ENCODE measurements around the gene TMEM244.

TMEM244 gene

GRCh38 chr6:129853996-129854711 is 7.0 kb downstream of the TMEM244 start:
- TF ChIP-seq, protein P1, sequence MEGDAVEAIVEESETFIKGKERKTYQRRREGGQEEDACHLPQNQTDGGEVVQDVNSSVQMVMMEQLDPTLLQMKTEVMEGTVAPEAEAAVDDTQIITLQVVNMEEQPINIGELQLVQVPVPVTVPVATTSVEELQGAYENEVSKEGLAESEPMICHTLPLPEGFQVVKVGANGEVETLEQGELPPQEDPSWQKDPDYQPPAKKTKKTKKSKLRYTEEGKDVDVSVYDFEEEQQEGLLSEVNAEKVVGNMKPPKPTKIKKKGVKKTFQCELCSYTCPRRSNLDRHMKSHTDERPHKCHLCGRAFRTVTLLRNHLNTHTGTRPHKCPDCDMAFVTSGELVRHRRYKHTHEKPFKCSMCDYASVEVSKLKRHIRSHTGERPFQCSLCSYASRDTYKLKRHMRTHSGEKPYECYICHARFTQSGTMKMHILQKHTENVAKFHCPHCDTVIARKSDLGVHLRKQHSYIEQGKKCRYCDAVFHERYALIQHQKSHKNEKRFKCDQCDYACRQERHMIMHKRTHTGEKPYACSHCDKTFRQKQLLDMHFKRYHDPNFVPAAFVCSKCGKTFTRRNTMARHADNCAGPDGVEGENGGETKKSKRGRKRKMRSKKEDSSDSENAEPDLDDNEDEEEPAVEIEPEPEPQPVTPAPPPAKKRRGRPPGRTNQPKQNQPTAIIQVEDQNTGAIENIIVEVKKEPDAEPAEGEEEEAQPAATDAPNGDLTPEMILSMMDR (IDR thresholded peaks at IDR 0.05) = no peak
- no peaks in the 10 kb centered on the region for H3K9me3 ChIP-seq
- H3K27me3 ChIP-seq = no peaks in the 10 kb centered on the region
- no peaks in the 10 kb centered on the region for H3K4me1 ChIP-seq (ENCODE audit: control insufficient read depth in 1 of 2, insufficient read depth in 1 of 2, low read depth in 1 of 2, low read length in 1 of 2)
- H3K27ac ChIP-seq = no peak overlapping the region
- H3K4me3 ChIP-seq (ENCODE audit: low read depth in 1 of 2, low read length in 1 of 2) = no peak overlapping the region
- no peaks in the 10 kb centered on the region for H3K36me3 ChIP-seq

GRCh38 chr6:129852257-129852858 is 8.8 kb downstream of the TMEM244 start:
- TF ChIP-seq, protein P1 (IDR thresholded peaks at IDR 0.05) = no peak
- Histone ChIP-seq H3K4me1 (ENCODE audit: control insufficient read depth in 1 of 2, insufficient read depth in 1 of 2, low read depth in 1 of 2, low read length in 1 of 2) (no peaks in the 10 kb centered on the region), H3K27ac (no peak overlapping the region), H3K27me3 (no peaks in the 10 kb centered on the region), H3K36me3 (no peaks in the 10 kb centered on the region), H3K9me3 (no peaks in the 10 kb centered on the region), H3K4me3 (ENCODE audit: low read depth in 1 of 2, low read length in 1 of 2) (no peak overlapping the region)

- H3K27ac ChIP-seq = no peak overlapping the region
- H3K4me1 ChIP-seq (ENCODE audit: control insufficient read depth in 1 of 2, insufficient read depth in 1 of 2, low read depth in 1 of 2, low read length in 1 of 2) = no peaks in the 10 kb centered on the region
- H3K36me3 ChIP-seq = no peaks in the 10 kb centered on the region
- H3K27me3 ChIP-seq = no peaks in the 10 kb centered on the region
- TF ChIP-seq, protein P1 (IDR thresholded peaks at IDR 0.05) = no peak
- no peak overlapping the region for H3K4me3 ChIP-seq (ENCODE audit: low read depth in 1 of 2, low read length in 1 of 2)
- H3K9me3 ChIP-seq = no peaks in the 10 kb centered on the region
These were observed 11.7 kb downstream of the TMEM244 start for GRCh38 chr6:129849456-129849855.

GRCh38 chr6:129846761-129847160 is 14.4 kb downstream of the TMEM244 start:
- no peaks in the 10 kb centered on the region for H3K36me3 ChIP-seq
- no peaks in the 10 kb centered on the region for H3K9me3 ChIP-seq
- no peaks in the 10 kb centered on the region for H3K27me3 ChIP-seq
- no peak overlapping the region for H3K4me3 ChIP-seq (ENCODE audit: low read depth in 1 of 2, low read length in 1 of 2)
- no peaks in the 10 kb centered on the region for H3K4me1 ChIP-seq (ENCODE audit: control insufficient read depth in 1 of 2, insufficient read depth in 1 of 2, low read depth in 1 of 2, low read length in 1 of 2)
- TF ChIP-seq, protein P1 (IDR thresholded peaks at IDR 0.05) = no peak
- H3K27ac ChIP-seq = no peak overlapping the region

- Histone ChIP-seq H3K27me3 (no peaks in the 10 kb centered on the region), H3K4me1 (ENCODE audit: control insufficient read depth in 1 of 2, insufficient read depth in 1 of 2, low read depth in 1 of 2, low read length in 1 of 2) (no peaks in the 10 kb centered on the region), H3K27ac (no peak overlapping the region), H3K9me3 (no peaks in the 10 kb centered on the region), H3K36me3 (no peaks in the 10 kb centered on the region), H3K4me3 (ENCODE audit: low read depth in 1 of 2, low read length in 1 of 2) (no peak overlapping the region)
- TF ChIP-seq, protein P1 (IDR thresholded peaks at IDR 0.05) = no peak
These were observed 15.4 kb downstream of the TMEM244 start for GRCh38 chr6:129845696-129846095.

Measured in neutrophil (primary cell).